GM12875 (cell line): ENCODE results near the gene TAF12.
"Not testable (repeated sequence)": the region's sequence is repeated elsewhere in the genome, so short reads cannot be mapped to it uniquely, and the experiment has no call there.

Experiments used
- H3K4me3 ChIP-seq: one replicate; pipeline ENCODE4 v1.5.1; 2011; ENCODE audit warnings: low read depth, low read length, control low read depth
- TF ChIP-seq, protein P1 (sequence below): IDR thresholded peaks from 2 replicates; pipeline ENCODE4 v1.5.1; 2011; ENCODE audit warnings: low read depth, mild to moderate bottlenecking, control low read depth, inconsistent platforms, low read length, moderate library complexity, borderline replicate concordance; ENCODE audit not compliant: insufficient read depth

TAF12 gene

DNA sequence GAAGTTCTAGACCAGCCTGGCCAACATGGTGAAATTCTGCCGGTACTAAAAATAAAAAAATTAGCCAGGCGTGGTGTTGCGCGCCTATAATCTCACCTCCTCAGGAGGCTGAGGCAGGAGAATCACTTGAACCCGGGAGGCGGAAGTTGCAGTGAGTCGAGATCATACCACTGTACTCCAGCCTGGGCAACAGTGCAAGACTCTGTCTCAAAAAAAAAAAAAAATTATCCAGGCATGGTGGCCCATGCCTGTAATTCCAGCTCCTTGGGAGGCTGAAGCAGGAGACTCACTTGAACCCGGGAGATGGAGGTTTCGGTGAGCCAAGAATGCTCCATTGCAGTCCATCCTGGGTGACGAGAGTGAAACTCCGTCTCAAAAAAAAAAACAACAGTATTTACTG is 69.3 kb downstream of the TAF12 start:
- H3K4me3 ChIP-seq: no peak overlapping the region
- TF ChIP-seq, protein P1, sequence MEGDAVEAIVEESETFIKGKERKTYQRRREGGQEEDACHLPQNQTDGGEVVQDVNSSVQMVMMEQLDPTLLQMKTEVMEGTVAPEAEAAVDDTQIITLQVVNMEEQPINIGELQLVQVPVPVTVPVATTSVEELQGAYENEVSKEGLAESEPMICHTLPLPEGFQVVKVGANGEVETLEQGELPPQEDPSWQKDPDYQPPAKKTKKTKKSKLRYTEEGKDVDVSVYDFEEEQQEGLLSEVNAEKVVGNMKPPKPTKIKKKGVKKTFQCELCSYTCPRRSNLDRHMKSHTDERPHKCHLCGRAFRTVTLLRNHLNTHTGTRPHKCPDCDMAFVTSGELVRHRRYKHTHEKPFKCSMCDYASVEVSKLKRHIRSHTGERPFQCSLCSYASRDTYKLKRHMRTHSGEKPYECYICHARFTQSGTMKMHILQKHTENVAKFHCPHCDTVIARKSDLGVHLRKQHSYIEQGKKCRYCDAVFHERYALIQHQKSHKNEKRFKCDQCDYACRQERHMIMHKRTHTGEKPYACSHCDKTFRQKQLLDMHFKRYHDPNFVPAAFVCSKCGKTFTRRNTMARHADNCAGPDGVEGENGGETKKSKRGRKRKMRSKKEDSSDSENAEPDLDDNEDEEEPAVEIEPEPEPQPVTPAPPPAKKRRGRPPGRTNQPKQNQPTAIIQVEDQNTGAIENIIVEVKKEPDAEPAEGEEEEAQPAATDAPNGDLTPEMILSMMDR: no peak

DNA sequence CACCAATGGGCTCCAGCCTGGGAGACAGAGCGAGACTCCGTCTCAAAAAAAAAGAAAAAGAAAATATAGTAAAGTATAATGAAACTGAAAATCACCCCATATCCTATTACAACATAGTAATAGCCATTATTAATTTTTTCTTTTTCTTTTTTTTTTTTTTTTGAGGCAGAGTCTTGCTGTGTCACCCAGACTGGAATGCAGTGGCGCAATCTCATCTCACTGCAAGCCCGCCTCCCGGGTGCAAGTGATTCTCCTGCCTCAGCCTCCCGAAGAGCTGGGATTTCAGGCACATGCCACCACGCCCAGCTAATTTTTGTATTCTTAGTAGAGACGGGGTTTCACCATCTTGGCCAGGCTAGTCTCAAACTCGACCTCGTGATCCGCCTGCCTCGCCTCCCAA is 70.0 kb downstream of the TAF12 start:
- not testable (repeated sequence) for H3K4me3 ChIP-seq

DNA sequence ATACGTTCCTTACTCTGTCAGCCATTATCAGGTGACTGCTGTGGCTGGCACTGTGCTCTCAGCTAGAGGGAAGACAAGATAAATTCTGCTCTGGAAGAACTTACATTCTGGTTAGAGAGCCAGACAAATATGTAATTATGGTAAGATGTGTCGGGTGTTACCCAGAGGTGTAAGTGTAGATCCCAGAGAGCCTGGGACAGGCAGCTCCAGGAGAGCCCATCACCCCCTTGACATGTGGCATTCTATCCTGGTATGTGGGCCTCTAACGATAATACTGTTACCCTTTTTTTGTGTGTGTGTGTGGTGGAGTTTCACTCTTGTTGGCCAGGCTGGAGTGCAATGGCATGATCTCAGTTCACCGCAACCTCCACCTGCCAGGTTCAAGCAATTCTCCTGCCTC is 71.0 kb downstream of the TAF12 start:
- TF ChIP-seq, protein P1: no peak
- no peak overlapping the region for H3K4me3 ChIP-seq

DNA sequence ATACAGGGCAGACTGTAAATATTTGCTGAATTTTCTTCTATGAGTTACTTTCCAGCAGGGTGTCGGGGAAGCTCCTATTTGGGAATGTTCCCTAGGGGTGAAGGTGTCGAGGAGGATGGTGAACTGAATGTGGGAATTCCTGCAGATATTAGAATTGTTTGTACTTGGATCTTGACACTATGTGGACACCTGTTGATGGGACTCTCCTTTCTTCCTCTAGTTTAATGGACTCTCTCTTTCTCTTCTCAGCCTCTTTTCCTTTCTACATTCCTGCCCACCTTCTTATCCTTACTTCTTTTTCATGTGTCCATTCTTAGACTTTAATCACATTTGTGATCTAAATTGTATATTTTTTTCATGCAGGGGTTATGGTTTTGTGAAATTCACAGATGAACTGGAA is 75.9 kb downstream of the TAF12 start:
- H3K4me3 ChIP-seq: no peak overlapping the region
- TF ChIP-seq, protein P1: no peak

DNA sequence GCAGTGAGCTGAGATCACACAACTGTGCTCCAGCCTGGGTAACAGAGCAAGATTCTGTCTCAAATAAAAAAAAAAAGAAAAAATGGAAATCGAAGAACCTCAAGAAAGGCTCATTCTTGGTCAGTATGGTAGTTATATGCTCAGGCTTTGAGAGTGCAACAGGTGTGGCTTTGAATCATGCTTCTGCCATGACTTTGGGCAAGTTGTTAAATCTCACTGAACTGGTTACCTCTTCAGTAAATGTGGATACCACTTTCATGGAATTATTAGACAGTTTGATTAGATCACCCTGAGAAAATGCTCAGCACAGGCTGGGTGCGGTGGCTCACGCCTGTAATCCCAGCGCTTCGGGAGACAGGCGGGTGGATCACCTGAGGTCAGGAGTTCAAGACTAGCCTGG is 77.1 kb downstream of the TAF12 start:
- TF ChIP-seq, protein P1: no peak
- no peak overlapping the region for H3K4me3 ChIP-seq

DNA sequence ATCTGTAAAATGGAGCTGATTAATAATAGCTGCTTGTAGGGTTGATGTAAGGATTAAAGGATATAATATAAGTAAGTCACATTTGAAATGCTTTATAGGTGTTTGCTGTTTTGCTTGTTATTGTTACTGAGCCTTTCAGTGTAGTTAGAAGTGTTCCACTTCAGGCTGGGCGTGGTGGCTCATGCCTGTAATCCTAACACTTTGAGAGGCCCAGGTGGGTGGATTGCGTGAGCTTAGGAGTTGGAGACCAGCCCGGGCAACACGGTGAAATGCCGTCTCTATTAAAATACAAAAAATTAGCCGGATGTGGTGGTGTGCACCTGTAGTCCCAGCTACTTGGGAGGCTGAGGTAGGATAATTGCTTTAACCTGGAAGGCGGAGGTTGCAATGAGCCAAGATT is 77.8 kb downstream of the TAF12 start:
- H3K4me3 ChIP-seq: no peak overlapping the region
- TF ChIP-seq, protein P1: no peak

DNA sequence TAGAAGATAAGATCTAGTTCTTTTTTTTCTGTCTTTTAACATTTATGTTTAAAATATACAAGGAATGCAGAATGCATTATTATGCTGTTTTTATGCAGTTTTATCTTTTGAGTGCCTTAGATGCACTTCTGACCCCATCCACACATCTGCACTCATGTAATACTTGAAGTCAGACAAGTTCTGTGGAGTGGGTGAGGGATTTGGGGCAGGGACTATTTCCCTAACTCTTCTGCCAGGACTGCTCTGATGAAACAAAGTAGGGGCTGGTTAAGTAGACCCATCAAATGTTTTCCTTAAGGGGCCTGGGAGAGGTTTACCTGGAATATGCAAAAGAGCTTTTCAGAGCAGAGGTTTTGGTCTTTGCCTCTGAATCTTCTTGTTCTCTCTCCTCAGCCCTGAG is 78.6 kb downstream of the TAF12 start:
- no peak overlapping the region for H3K4me3 ChIP-seq
- TF ChIP-seq, protein P1: no peak

DNA sequence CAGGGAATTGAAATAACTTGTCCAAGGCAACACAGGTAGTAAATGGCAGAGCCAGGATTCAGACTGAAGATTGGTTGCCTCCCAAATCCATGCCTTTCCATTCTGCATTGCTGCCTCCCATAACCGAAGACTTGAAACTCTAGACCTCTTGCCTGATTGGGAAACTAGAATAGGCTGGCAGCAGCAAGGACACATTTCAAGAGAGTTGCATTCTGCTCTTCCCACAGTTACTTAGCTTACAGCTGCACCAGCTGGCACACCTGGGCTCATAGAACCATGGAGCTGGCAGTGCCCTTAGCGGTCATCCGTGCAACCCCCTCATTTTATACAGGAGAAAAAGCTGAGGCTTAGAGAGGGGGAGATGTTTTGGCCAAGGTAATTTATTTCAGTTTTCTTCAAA is 82.0 kb downstream of the TAF12 start:
- TF ChIP-seq, protein P1: no peak

More for the DNA sequence above, 82.0 kb downstream of the TAF12 start:
- H3K4me3 ChIP-seq: no peak overlapping the region
